Transverse colon (tissue), 4 donors: Measurements from ENCODE around the gene RNU1-4.
"Not testable (repeated sequence)": the region's sequence is repeated elsewhere in the genome, so short reads cannot be mapped to it uniquely, and the experiment has no call there.

Experiments used
- CTCF ChIP-seq, 5 experiments: fragments of 200-600 bp in 3 of 5; fragments of 450-650 bp in 2 of 5; sonication (generic) in 3 of 5; IDR thresholded peaks; 1 replicate in 2 of 5; 2 replicates in 3 of 5; pipeline ENCODE4 v1.5.1; 2016 to 2017; ENCODE audit warnings: antibody characterized with exemption in 5 of 5, inconsistent platforms in 3 of 5, mild to moderate bottlenecking in 2 of 5, moderate library complexity in 1 of 5
- EP300 ChIP-seq: sonication (generic); formaldehyde crosslinking; IDR thresholded peaks from one replicate; pipeline ENCODE4 v1.6.1; 2017; ENCODE audit warnings: antibody characterized with exemption, low read depth
- POLR2AphosphoS5 ChIP-seq, 3 donors: sonication (generic); formaldehyde crosslinking; IDR thresholded peaks; one replicate each; pipeline ENCODE4 v1.6.1; 2016; ENCODE audit warnings: antibody characterized with exemption in 3 of 3

GRCh38 chr1:16700138-16700895 is 40.0 kb upstream of the RNU1-4 start:
- not testable (repeated sequence) for TF ChIP-seq CTCF (IDR thresholded peaks at IDR 0.05); POLR2AphosphoS5 (IDR thresholded peaks at IDR 0.05); EP300
